IMR-90 (cell line): ENCODE measurements around the gene MEOX2. TPM values are rescaled to one million over a fixed set of nuclear protein-coding genes. Genes with fewer than 3 reads are reported as not detected.

ENCODE experiments used
- ATAC-seq: fragments of 200-7000 bp; cut with Tn5 transposase; 2 replicates; pipeline ENCODE4 v1.9.1; 2020; ENCODE audit warnings: low read depth, mild to moderate bottlenecking, moderate library complexity
- BruUV-seq: library from RNA; stranded (reverse); fragments of 400-500 nt; replicated peaks from 2 replicates; lab custom pipeline; 2021; lab: Mats Ljungman, UMichigan
- CTCF ChIA-PET: fragments of 300-600 bp; formaldehyde crosslinking; extraction: SDS; loops from one replicate; lab custom pipeline; 2021; ENCODE audit warnings: antibody characterized with exemption; lab: Yijun Ruan, JAX
- POLR2A ChIA-PET: fragments of 300-600 bp; sonication (Branson Sonifier 250); formaldehyde crosslinking; loops from one replicate; lab custom pipeline; 2022; ENCODE audit warnings: antibody characterized with exemption; ENCODE audit not compliant: unreplicated experiment; lab: Charles Lee
- DNase-seq: peaks from one replicate; pipeline ENCODE4 v3.0.0; 2013
- H2AFZ ChIP-seq: replicated peaks from 2 replicates; pipeline ENCODE3; 2013; ENCODE audit warnings: low read length, mild to moderate bottlenecking; ENCODE audit not compliant: poor library complexity
- H2AK5ac ChIP-seq: 2 replicates; pipeline ENCODE4 v1.6.1; 2013; ENCODE audit warnings: low read depth, low read length, inconsistent platforms
- H2AK9ac ChIP-seq: replicated peaks from 2 replicates; pipeline ENCODE3; 2013; ENCODE audit warnings: mild to moderate bottlenecking, low read depth, low read length, moderate library complexity; ENCODE audit not compliant: poor library complexity
- H2BK120ac ChIP-seq: 2 replicates; pipeline ENCODE4 v1.6.1; 2013; ENCODE audit warnings: low read depth, low read length, inconsistent platforms
- H2BK15ac ChIP-seq: 3 replicates; pipeline ENCODE4 v1.6.1; 2013; ENCODE audit warnings: low read depth, low read length, inconsistent platforms
- H2BK20ac ChIP-seq: 2 replicates; pipeline ENCODE4 v1.6.1; 2013; ENCODE audit warnings: low read depth, mild to moderate bottlenecking, inconsistent platforms, low read length, moderate library complexity
- H2BK5ac ChIP-seq: 2 replicates; pipeline ENCODE4 v1.6.1; 2013; ENCODE audit warnings: mild to moderate bottlenecking, low read depth, low read length, inconsistent platforms; ENCODE audit not compliant: poor library complexity, severe bottlenecking
- H3K14ac ChIP-seq: replicated peaks from 2 replicates; pipeline ENCODE4 v1.6.1; 2013; ENCODE audit warnings: low read depth, low read length, inconsistent platforms
- H3K18ac ChIP-seq: 2 replicates; pipeline ENCODE4 v1.6.1; 2013; ENCODE audit warnings: low read depth, low read length, control low read depth
- H3K23ac ChIP-seq: 2 replicates; pipeline ENCODE4 v1.6.1; 2013; ENCODE audit warnings: low read depth, low read length, inconsistent platforms
- H3K27ac ChIP-seq: 2 replicates; pipeline ENCODE4 v1.5.1; 2013; ENCODE audit warnings: mild to moderate bottlenecking, control low read depth, low read length; ENCODE audit not compliant: insufficient read depth
- H3K27me3 ChIP-seq: 2 replicates; pipeline ENCODE4 v1.6.1; 2013; ENCODE audit warnings: low read length; ENCODE audit not compliant: control insufficient read depth, insufficient read depth
- H3K36me3 ChIP-seq: 2 replicates; pipeline ENCODE4 v1.6.1; 2013; ENCODE audit warnings: low read length, mixed read lengths; ENCODE audit not compliant: control insufficient read depth, insufficient read depth
- H3K4ac ChIP-seq: 2 replicates; pipeline ENCODE4 v1.6.1; 2013; ENCODE audit warnings: low read depth, low read length, inconsistent platforms
- H3K4me1 ChIP-seq: 2 replicates; pipeline ENCODE4 v1.6.1; 2013; ENCODE audit warnings: low read length, mixed read lengths; ENCODE audit not compliant: control insufficient read depth, insufficient read depth
- H3K4me2 ChIP-seq: 2 replicates; pipeline ENCODE4 v1.6.1; 2013; ENCODE audit warnings: low read depth, mild to moderate bottlenecking, control low read depth, low read length, moderate library complexity
- H3K4me3 ChIP-seq: 2 replicates; pipeline ENCODE4 v1.5.1; 2013; ENCODE audit warnings: low read depth, mild to moderate bottlenecking, control low read depth, low read length, moderate library complexity; ENCODE audit not compliant: insufficient read depth
- H3K56ac ChIP-seq: 2 replicates; pipeline ENCODE4 v1.6.1; 2013; ENCODE audit warnings: low read length, inconsistent platforms; ENCODE audit not compliant: insufficient read depth; ENCODE audit errors: extremely low read depth
- H3K79me1 ChIP-seq, 2 experiments: 2 replicates each; pipeline ENCODE4 v1.6.1; 2013; ENCODE audit warnings: low read length in 2 of 2, inconsistent platforms in 1 of 2, low read depth in 1 of 2
- H3K9ac ChIP-seq: 2 replicates; pipeline ENCODE4 v1.6.1; 2013; ENCODE audit warnings: low read depth, low read length, control low read depth
- H3K9me1 ChIP-seq: 2 replicates; pipeline ENCODE4 v1.6.1; 2013; ENCODE audit warnings: low read length, inconsistent platforms; ENCODE audit not compliant: insufficient read depth
- H3K9me3 ChIP-seq: 2 replicates; pipeline ENCODE4 v1.6.1; 2013; ENCODE audit warnings: low read length; ENCODE audit not compliant: control insufficient read depth, insufficient read depth
- H4K20me1 ChIP-seq: 2 replicates; pipeline ENCODE4 v1.6.1; 2013; ENCODE audit warnings: low read length, inconsistent platforms; ENCODE audit not compliant: insufficient read depth
- H4K5ac ChIP-seq: 2 replicates; pipeline ENCODE4 v1.6.1; 2013; ENCODE audit warnings: mild to moderate bottlenecking, low read depth, low read length, control low read depth
- H4K8ac ChIP-seq, 2 experiments: 2 replicates each; pipeline ENCODE4 v1.6.1; 2013; ENCODE audit warnings: low read depth in 2 of 2, low read length in 2 of 2, control low read depth in 1 of 2, inconsistent platforms in 1 of 2
- H4K91ac ChIP-seq: 2 replicates; pipeline ENCODE4 v1.6.1; 2013; ENCODE audit warnings: low read depth, low read length, inconsistent platforms; ENCODE audit not compliant: insufficient read depth
- BHLHE40 ChIP-seq: fragments of 150-350 bp; IDR thresholded peaks from 2 replicates; pipeline ENCODE4 v1.6.1; 2016; ENCODE audit warnings: mild to moderate bottlenecking, low read depth, low read length
- CEBPB ChIP-seq: IDR thresholded peaks from 2 replicates; pipeline ENCODE4 v1.6.1; 2012; ENCODE audit warnings: low read depth, low read length, improper control_type of control experiment
- CHD1 ChIP-seq: IDR thresholded peaks from 2 replicates; pipeline ENCODE4 v1.6.1; 2012; ENCODE audit warnings: low read depth, low read length, improper control_type of control experiment
- FOS ChIP-seq: fragments of 150-350 bp; IDR thresholded peaks from 2 replicates; pipeline ENCODE4 v1.6.1; 2016; ENCODE audit warnings: low read depth, low read length
- MAFK ChIP-seq: IDR thresholded peaks from 2 replicates; pipeline ENCODE4 v1.6.1; 2012; ENCODE audit warnings: low read depth, low read length, improper control_type of control experiment
- MAZ ChIP-seq: IDR thresholded peaks from 2 replicates; pipeline ENCODE4 v1.6.1; 2012; ENCODE audit warnings: low read depth, mild to moderate bottlenecking, low read length, improper control_type of control experiment, moderate library complexity, borderline replicate concordance
- MXI1 ChIP-seq: IDR thresholded peaks from 2 replicates; pipeline ENCODE4 v1.6.1; 2012; ENCODE audit warnings: low read depth, mild to moderate bottlenecking, low read length, moderate library complexity, borderline replicate concordance
- NFE2L2 ChIP-seq: fragments of 150-350 bp; IDR thresholded peaks from 2 replicates; pipeline ENCODE4 v1.6.1; 2016; ENCODE audit warnings: low read depth, mild to moderate bottlenecking, low read length
- POLR2A ChIP-seq: IDR thresholded peaks from 2 replicates; pipeline ENCODE4 v1.6.1; 2012; ENCODE audit warnings: mild to moderate bottlenecking, low read depth, low read length
- RAD21 ChIP-seq: IDR thresholded peaks from 2 replicates; pipeline ENCODE4 v1.6.1; 2012; ENCODE audit warnings: low read length, improper control_type of control experiment
- RCOR1 ChIP-seq: IDR thresholded peaks from 2 replicates; pipeline ENCODE4 v1.6.1; 2012; ENCODE audit warnings: mild to moderate bottlenecking, low read length, improper control_type of control experiment; ENCODE audit not compliant: insufficient replicate concordance
- RFX5 ChIP-seq: IDR thresholded peaks from 2 replicates; pipeline ENCODE4 v1.8.0; 2012; ENCODE audit warnings: low read depth, mild to moderate bottlenecking, low read length, moderate library complexity
- SMC3 ChIP-seq: fragments of 150-350 bp; IDR thresholded peaks from 2 replicates; pipeline ENCODE4 v1.6.1; 2016; ENCODE audit warnings: low read depth, mild to moderate bottlenecking, antibody characterized with exemption, low read length, moderate library complexity
- WGBS, 2 experiments: methylation state at CpG; one replicate each; pipeline versions ENCODE4 v1.1.5 to v1.1.7; 2013; ENCODE audit warnings: missing lambda C conversion rate in 2 of 2; ENCODE audit not compliant: insufficient read length in 1 of 2; ENCODE audit errors: extremely low coverage in 2 of 2; 5-methylcytosine and 5-hydroxymethylcytosine counted together
- dilution Hi-C: fragments of 300-500 bp; cut with HindIII; formaldehyde crosslinking; loops from one replicate; pipeline ENCODE4 v1.14.3; 2018; ENCODE audit warnings: low sequenced_read_pairs; ENCODE audit not compliant: unreplicated experiment
- in situ Hi-C: fragments of 300-500 bp; cut with MboI; formaldehyde crosslinking; loops from 3 replicates; pipeline ENCODE4 v1.14.3; 2019; ENCODE audit warnings: low sequenced_read_pairs, inconsistent platforms, mixed read lengths
- intact Hi-C: fragments of 100-400 bp; cut with micrococcal nuclease; formaldehyde crosslinking; loops from 2 replicates; pipeline ENCODE4 v1.10.0; 2022
- polyA plus RNA-seq, 3 experiments: library from polyadenylated mRNA; depleted of rRNA; stranded (reverse); fragments of >200 nt; gene quantifications; 2 replicates each; pipeline ENCODE4 v1.2.3, GENCODE V29; 2012; ENCODE audit warnings: low replicate concordance in 1 of 3
- total RNA-seq: library from RNA; depleted of rRNA; stranded (reverse); fragments of >200 nt; gene quantifications from 2 replicates; pipeline ENCODE4 v1.2.3, GENCODE V29; 2012
- TF ChIP-seq, protein P1 (sequence below): fragments of 150-350 bp; IDR thresholded peaks from 2 replicates; pipeline ENCODE4 v1.6.1; 2016; ENCODE audit warnings: low read depth, mild to moderate bottlenecking, low read length, moderate library complexity, borderline replicate concordance
- TF ChIP-seq, protein P2 (sequence below): conservative IDR thresholded peaks from 2 replicates; pipeline ENCODE4 v1.5.1; 2012; ENCODE audit warnings: mild to moderate bottlenecking, low read depth, low read length, improper control_type of control experiment
- TF ChIP-seq, protein P3 (sequence below): fragments of 150-350 bp; IDR thresholded peaks from 2 replicates; pipeline ENCODE4 v1.6.1; 2017; ENCODE audit warnings: mild to moderate bottlenecking, antibody characterized with exemption, low read length, low read depth

MEOX2 gene
- total and polyA plus RNA-seq, 2 of the 4 experiments (the other 2 are of a cell fraction): under 0.01 TPM; not detected in 1

DNA sequence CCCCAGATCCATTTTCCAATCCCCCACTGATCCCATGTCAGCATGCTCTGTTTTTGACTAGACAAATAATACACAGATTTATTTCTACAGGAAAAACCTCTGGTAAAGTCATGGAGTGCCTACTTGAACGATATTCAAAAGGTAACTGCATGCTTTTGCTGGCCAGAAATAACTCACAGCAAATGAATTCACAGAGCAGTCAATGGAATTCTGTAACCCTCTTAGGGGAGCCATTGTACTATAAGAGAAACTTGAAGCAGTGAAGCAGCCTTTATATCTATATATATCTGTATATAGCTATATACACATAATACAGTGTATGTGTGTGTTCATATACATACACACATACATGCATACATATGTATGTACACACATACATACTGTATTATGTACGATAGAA lies 29.0 kb upstream of the MEOX2 start:
- no peaks in the 10 kb centered on the region for H4K20me1 ChIP-seq
- H3K14ac ChIP-seq: no peak overlapping the region
- H2BK120ac ChIP-seq: no peak overlapping the region
- no peak overlapping the region for H3K4ac ChIP-seq
- no peaks in the 10 kb centered on the region for H3K9me3 ChIP-seq
- no peak overlapping the region for H4K5ac ChIP-seq
- H3K56ac ChIP-seq: no peak overlapping the region
- H2AFZ ChIP-seq: no peak overlapping the region
- no peaks in the 10 kb centered on the region for H3K36me3 ChIP-seq
- no peak overlapping the region for H3K27ac ChIP-seq
- TF ChIP-seq, protein P1, sequence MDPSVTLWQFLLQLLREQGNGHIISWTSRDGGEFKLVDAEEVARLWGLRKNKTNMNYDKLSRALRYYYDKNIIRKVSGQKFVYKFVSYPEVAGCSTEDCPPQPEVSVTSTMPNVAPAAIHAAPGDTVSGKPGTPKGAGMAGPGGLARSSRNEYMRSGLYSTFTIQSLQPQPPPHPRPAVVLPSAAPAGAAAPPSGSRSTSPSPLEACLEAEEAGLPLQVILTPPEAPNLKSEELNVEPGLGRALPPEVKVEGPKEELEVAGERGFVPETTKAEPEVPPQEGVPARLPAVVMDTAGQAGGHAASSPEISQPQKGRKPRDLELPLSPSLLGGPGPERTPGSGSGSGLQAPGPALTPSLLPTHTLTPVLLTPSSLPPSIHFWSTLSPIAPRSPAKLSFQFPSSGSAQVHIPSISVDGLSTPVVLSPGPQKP: no peak
- TF ChIP-seq MXI1 (no peak), RCOR1 (no peak), BHLHE40 (no peak), MAFK (no peak), POLR2A (no peak), RAD21 (no peak), FOS (no peak), CHD1 (no peak), CEBPB (no peak), MAZ (no peak), SMC3 (no peak), RFX5 (no peak), NFE2L2 (no peak)
- TF ChIP-seq, protein P2, sequence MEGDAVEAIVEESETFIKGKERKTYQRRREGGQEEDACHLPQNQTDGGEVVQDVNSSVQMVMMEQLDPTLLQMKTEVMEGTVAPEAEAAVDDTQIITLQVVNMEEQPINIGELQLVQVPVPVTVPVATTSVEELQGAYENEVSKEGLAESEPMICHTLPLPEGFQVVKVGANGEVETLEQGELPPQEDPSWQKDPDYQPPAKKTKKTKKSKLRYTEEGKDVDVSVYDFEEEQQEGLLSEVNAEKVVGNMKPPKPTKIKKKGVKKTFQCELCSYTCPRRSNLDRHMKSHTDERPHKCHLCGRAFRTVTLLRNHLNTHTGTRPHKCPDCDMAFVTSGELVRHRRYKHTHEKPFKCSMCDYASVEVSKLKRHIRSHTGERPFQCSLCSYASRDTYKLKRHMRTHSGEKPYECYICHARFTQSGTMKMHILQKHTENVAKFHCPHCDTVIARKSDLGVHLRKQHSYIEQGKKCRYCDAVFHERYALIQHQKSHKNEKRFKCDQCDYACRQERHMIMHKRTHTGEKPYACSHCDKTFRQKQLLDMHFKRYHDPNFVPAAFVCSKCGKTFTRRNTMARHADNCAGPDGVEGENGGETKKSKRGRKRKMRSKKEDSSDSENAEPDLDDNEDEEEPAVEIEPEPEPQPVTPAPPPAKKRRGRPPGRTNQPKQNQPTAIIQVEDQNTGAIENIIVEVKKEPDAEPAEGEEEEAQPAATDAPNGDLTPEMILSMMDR: no peak
- TF ChIP-seq, protein P3, sequence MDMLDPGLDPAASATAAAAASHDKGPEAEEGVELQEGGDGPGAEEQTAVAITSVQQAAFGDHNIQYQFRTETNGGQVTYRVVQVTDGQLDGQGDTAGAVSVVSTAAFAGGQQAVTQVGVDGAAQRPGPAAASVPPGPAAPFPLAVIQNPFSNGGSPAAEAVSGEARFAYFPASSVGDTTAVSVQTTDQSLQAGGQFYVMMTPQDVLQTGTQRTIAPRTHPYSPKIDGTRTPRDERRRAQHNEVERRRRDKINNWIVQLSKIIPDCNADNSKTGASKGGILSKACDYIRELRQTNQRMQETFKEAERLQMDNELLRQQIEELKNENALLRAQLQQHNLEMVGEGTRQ: no peak
- no peak overlapping the region for H2BK15ac ChIP-seq
- no TSS peak for BruUV-seq
- no peak overlapping the region for H2AK5ac ChIP-seq
- ChIA-PET POLR2A (no interaction called here), CTCF (no interaction called here)
- no peak overlapping the region for H2AK9ac ChIP-seq
- no peaks in the 10 kb centered on the region for H3K79me1 ChIP-seq
- no peak overlapping the region for H4K91ac ChIP-seq
- H3K4me1 ChIP-seq: no peaks in the 10 kb centered on the region
- H3K27me3 ChIP-seq: no peaks in the 10 kb centered on the region
- H2BK20ac ChIP-seq: no peak overlapping the region
- no CpG with 5 or more reads among the region's 2 CpGs for WGBS, 2 experiments
- H3K4me2 ChIP-seq: no peak overlapping the region
- dilution Hi-C loops (no loop called here), in situ Hi-C loops (no loop called here), intact Hi-C loops (no loop called here)
- H3K9ac ChIP-seq: no peak overlapping the region
- H4K8ac ChIP-seq: no peak overlapping the region
- H3K23ac ChIP-seq: no peak overlapping the region
- H3K18ac ChIP-seq: no peak overlapping the region
- H3K4me3 ChIP-seq: no peak overlapping the region
- no peak for DNase-seq
- H2BK5ac ChIP-seq: no peak overlapping the region
- no peaks in the 10 kb centered on the region for H3K9me1 ChIP-seq
- no peak for ATAC-seq
